ENCODE data around the gene CCNJL.

CCNJL gene

GRCh38 chr5:160237571-160238093, 74.7 kb downstream of the CCNJL start:
- TF ChIP-seq CTCF (conservative IDR thresholded peaks at IDR 0.05; ENCODE audit: control insufficient read depth, insufficient read depth, low read depth, low read length): no peak

GRCh38 chr5:160235731-160236130, 76.6 kb downstream of the CCNJL start:
- no peak for DNase-seq (ENCODE audit: low read depth)
- no peak overlapping the region for H3K4me3 ChIP-seq (ENCODE audit: control insufficient read depth, low read depth, low read length)
- no peak for TF ChIP-seq CTCF (conservative IDR thresholded peaks at IDR 0.05; ENCODE audit: control insufficient read depth, insufficient read depth, low read depth, low read length)

More at GRCh38 chr5:160237571-160238093, 74.7 kb downstream of the CCNJL start:
- no peak overlapping the region for H3K4me3 ChIP-seq (ENCODE audit: control insufficient read depth, low read depth, low read length)
- DNase-seq (ENCODE audit: low read depth): no peak

GRCh38 chr5:160233215-160233614, 79.1 kb downstream of the CCNJL start:
- no peak overlapping the region for H3K4me3 ChIP-seq (ENCODE audit: control insufficient read depth, low read depth, low read length)
- TF ChIP-seq CTCF (conservative IDR thresholded peaks at IDR 0.05; ENCODE audit: control insufficient read depth, insufficient read depth, low read depth, low read length): no peak
- peak; percentile 2 for DNase-seq (ENCODE audit: low read depth)

- no peak for DNase-seq (ENCODE audit: low read depth)
- TF ChIP-seq CTCF (conservative IDR thresholded peaks at IDR 0.05; ENCODE audit: control insufficient read depth, insufficient read depth, low read depth, low read length): no peak
- H3K4me3 ChIP-seq (ENCODE audit: control insufficient read depth, low read depth, low read length): no peak overlapping the region
Measured at GRCh38 chr5:160231783-160232342, 80.5 kb downstream of the CCNJL start.

- TF ChIP-seq CTCF (conservative IDR thresholded peaks at IDR 0.05; ENCODE audit: control insufficient read depth, insufficient read depth, low read depth, low read length): no peak
- DNase-seq (ENCODE audit: low read depth): peak; percentile 54
- H3K4me3 ChIP-seq (ENCODE audit: control insufficient read depth, low read depth, low read length): no peak overlapping the region
Measured at GRCh38 chr5:160230686-160231527, 81.5 kb downstream of the CCNJL start.

DNA sequence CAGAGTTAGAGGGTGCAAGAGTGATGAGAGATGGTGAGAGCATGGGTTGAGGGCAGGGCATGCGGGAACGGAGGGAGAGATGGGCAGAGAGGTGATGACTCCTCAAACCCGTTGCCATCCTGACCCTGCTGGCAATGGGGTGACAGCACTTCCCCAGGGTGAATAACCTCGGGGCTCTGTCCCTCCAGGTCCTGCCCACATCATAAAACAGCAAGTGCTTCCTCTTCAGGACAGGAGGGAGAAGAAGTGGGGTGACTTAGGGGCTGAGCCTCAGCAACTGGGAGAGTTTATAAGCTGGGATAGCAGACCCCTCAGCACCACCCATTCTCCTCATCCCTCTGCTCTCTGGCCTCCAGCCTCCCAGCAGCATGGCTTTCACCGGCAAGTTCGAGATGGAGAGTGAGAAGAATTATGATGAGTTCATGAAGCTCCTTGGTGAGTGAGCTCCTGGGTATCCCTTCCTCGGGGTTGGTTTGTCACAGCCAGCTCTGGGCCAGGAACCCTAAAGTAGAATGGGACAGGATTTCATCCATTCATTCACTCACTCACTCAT, 83.1 kb downstream of the CCNJL start, which contains the start of gene FABP6:
FABP6 (plus strand) TSS at position 317 of the 553 bp plus-strand sequence; CDS start at position 369, 52 bp downstream.
- no peak for DNase-seq (ENCODE audit: low read depth)
- TF ChIP-seq CTCF (conservative IDR thresholded peaks at IDR 0.05; ENCODE audit: control insufficient read depth, insufficient read depth, low read depth, low read length): no peak
- H3K4me3 ChIP-seq (ENCODE audit: control insufficient read depth, low read depth, low read length): no peak within 1 kb of the TSS
